ENCODE data around the gene FNDC8. TPM values are rescaled to one million over a fixed set of nuclear protein-coding genes. Genes with fewer than 3 reads are reported as not detected.
"Not testable (repeated sequence)": the region's sequence is repeated elsewhere in the genome, so short reads cannot be mapped to it uniquely, and the experiment has no call there.

The FNDC8 gene
- not detected in 2 replicates for total RNA-seq (2014; rRNA removed; shearing (Covaris generic))

DNA sequence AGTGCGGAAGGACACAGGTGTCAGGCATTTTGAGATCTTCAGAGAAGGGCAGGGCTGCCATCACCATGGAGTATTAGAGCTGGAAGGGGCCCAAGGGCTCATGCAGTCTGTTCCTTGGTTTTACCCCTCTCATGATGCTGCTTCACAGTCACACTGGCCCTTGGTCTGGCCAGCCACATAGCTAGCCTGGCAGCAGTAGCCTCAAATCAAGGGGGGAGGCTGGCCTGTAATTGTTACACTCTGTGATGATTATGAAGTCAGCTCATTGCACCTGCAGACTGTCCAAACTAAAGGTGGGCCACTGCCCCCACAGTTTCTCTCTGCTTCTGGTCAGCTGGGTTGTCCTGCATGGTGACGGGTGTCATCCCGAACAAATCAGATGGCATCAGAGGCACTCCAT lies at the start of gene FNDC8:
Gene FNDC8, plus strand, starts transcription at position 301 of the 400 bp plus-strand sequence. Its CDS starts 79 bp downstream, at position 380.
- DNase-seq (ENCODE audit: low read depth): no peak

DNA sequence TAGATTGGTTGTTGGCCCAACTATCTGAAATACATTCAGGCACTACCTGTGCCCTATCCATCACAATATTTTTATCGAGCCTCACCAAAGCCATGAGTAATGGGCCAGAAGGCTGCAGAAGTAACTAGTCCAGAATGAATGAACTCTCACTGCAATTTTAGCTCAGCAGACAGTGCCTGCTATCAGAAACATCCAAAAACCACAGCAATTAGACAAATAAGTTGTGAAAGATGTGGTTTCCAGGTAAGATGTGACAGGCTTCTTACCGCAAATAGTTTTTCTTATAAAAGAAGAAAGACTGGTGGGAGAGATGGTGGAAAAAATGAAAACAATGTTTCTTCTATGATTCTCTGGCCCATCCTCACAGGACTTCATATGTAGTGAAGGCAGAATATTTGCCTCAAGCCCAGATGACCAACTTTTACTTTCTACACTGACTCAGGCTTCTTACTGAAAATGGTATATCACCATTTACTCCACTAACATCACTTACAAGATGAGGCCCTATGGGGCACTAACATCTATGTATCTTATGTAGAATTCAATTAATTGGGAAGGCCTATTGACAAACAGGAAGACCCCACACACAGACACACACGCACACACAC lies 48.1 kb upstream of the FNDC8 start:
- DNase-seq (ENCODE audit: low read depth): no peak

GRCh38 chr17:35073991-35074627 lies 47.3 kb upstream of the FNDC8 start:
- no peak for DNase-seq (ENCODE audit: low read depth)

GRCh38 chr17:35074711-35075707 lies 46.4 kb upstream of the FNDC8 start:
- peak; percentile 14 for DNase-seq (ENCODE audit: low read depth)

DNA sequence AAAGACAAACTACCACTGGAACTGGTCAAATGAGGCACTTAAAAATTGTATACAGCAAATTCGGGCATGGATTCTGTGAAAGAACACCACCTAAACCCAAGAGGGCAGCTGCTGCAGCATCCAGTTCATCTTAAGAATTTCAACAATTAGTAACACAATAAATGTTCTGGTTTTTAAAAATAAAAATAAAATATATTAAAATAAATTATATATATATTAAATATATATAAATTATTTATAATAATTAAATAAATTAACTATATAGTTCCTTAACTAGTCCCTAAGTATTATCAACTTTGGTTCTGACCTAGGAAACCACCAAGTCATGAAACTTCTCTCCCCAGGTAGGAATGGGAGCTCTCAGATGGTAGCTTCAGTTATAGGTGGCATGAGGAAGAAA lies 44.5 kb upstream of the FNDC8 start:
- DNase-seq (ENCODE audit: low read depth): no peak

DNA sequence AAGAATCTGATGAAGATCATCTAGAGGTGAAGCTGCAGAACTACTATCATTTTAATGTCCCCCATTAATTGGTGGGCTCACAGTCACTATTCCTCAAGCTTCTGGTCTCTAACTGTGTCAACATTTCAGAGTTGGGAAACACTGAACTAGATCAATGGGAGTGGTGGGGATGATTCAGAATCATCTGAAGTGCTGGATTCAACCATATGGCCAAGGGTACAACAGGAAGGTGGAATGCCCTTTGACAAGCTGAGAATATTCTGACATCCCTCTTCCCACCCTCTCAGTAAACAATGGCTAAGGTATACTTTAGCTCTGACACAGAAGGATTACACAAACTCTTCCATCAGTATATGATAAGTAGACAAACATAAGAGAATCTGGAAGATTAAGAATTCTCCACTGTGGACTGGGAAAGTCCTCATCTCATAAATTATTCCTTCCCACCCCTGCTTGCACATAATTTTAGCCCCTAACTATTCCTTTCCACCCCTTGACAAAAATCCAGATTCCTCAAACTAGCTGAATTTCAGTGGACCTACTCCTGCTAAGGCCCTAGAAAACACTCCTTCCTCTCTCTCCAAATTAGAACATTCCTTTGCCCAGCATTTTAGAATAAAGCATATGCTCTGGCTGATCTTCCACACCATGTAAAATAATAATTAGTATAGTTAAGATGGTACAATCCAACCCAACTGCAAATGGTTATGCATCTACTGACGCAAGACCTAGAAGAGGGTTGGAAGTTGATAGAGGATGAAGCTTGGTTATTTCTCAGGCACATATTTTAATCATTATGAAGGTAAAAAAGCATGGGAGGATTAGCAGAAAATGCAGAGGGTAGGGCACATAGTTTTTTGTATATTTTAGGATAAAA lies 41.6 kb upstream of the FNDC8 start:
- no peak for DNase-seq (ENCODE audit: low read depth)

DNA sequence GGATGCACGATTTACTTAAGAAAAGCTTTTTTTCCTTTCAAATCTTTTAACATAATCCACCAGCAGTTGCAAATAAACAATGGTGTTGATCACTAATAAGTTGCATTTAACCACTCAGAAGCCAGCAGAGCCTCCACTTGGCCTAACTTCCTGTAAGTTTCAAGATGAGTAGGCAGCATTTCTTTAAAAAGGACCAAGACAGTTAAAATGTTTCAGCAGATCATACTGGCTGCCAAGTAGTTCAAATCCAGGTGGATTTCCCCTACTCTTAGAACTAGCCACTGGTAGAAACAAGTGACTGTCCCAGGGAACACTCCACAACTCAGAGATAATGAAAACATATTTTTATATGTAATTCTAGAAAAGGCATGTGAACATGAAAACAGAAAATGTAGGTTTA lies 40.9 kb upstream of the FNDC8 start:
- no peak for DNase-seq (ENCODE audit: low read depth)

- no peak for DNase-seq (ENCODE audit: low read depth)
Measured at GRCh38 chr17:35081638-35082037, 39.8 kb upstream of the FNDC8 start.

GRCh38 chr17:35082073-35082657 lies 39.2 kb upstream of the FNDC8 start:
- peak; percentile 89 for DNase-seq (ENCODE audit: low read depth)

DNA sequence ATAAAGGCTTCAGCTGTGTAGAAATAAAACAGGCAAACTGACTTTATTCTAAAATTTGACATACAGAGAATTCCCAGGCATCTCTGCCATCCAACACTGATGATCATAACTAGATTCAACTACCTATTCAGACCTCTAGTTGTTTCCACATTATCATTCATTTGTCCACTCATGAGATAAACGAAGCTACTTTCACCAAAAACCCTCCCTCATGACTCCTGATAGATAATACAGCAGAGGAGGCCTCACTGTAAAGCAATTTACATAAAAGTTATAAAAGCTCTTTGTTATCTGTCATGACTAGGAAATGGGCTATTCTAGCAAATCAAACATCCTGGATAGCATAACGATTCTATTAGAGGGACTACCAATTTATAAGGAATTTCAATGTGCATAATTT lies 38.3 kb upstream of the FNDC8 start:
- DNase-seq (ENCODE audit: low read depth): no peak

- DNase-seq (ENCODE audit: low read depth): peak; percentile 42
Measured at GRCh38 chr17:35084987-35085386, 36.4 kb upstream of the FNDC8 start.

GRCh38 chr17:35086164-35086563 lies 35.3 kb upstream of the FNDC8 start:
- DNase-seq (ENCODE audit: low read depth): no peak

DNA sequence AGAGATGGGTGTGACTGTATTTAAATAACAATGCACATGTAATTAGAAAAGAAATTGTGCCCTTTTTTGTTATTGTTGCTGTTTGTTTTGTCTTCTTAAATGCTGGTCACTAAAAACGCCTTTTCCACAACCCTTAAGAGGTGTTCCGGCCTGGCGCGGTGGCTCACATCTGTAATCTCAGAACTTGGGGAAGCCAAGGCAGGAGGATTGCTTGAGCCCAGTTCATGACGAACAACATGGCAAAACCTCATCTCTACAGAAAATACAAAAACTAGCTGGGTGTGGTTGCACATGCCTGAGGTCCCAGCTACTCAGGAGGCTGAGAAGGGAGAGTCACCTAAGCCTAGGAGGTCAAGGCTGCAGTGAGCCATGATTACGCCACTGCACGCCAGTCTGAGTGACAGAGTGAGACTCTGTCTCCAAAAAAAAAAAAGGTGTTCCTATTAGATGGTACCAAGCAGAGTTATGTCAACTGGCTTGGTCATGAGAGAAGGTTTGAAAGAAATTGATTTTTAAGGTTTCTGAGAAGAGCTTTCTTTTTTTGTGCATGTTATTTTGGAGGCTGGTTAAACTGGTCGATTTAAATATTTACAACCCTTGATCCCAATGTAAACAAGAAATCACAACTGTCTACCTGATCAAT lies 34.4 kb upstream of the FNDC8 start:
- no peak for DNase-seq (ENCODE audit: low read depth)

DNA sequence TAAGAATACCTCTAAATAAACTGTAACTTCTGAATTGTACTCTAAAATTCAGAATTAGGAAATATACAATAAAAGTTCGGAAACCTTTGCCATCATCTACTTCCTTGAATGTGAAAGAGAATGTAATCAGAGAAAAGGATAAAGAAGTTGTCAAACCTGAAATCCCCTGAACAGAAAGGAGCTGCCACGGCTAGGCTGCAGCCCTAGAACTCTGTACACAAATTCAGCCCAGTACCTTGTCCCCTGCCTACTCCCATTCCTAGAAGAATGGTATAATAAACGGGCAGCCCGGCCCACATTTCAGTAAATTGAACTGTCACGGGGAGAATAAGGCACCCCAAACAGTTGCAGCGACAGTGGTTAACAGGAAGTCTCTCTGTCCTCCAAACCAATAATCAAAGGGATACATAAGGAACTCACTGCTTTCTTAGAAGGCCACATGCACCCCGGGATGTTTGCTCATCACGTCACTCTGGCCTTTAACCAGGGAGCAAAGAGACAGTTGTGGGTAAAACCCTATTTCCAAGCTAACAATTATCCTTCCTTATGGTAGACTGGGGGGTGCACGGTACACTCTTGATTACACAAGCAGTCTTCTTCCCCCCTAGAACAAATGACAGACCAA lies 33.6 kb upstream of the FNDC8 start:
- no peak for DNase-seq (ENCODE audit: low read depth)

DNA sequence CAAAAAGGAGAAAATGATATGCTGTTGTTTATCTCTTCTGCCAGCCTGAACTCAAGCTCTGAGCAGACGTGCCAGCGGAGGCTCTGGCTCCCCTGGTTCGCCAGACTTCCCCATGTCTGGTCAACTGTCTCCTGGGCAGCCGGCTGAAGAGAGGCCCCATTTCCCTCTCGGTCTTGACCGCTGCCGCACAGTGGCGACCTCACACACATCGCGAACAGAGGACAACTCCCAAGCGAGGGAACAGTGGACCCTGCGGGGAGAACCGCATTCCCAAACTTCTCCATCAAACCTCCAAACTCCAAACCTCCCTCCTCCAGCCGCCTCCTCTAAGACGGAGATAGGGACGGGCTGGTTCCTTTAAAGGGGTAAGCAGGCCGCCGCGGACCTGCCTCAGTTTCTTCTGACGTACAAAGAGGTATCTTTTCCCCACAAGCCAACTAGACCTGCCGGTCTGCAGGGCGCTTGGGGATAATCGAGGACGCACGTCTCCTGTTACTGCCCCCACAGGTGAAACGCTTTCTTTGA lies 33.0 kb upstream of the FNDC8 start:
- DNase-seq (ENCODE audit: low read depth): peak; percentile 68

GRCh38 chr17:35088881-35089585 lies 32.4 kb upstream of the FNDC8 start:
- peak; percentile 78 for DNase-seq (ENCODE audit: low read depth)

- peak; percentile 73 for DNase-seq (ENCODE audit: low read depth)
Measured at GRCh38 chr17:35089586-35090296, 31.7 kb upstream of the FNDC8 start.

- not testable (repeated sequence) for DNase-seq (ENCODE audit: low read depth)
Measured at GRCh38 chr17:35090707-35091106, 30.7 kb upstream of the FNDC8 start.

Measured in RPMI7951 (cell line).